Stimulated activated CD8-positive, alpha-beta memory T cell treated with anti-CD3 and anti-CD28 coated beads, Interleukin-15, amount 100 ng/mL, for 1 hour (primary cell): ENCODE results near the gene MMAB.

Experiments
- DNase-seq: peaks from one replicate; pipeline ENCODE4 v3.0.0-alpha.2; 2020; ENCODE audit warnings: low read depth

Gene MMAB

DNA sequence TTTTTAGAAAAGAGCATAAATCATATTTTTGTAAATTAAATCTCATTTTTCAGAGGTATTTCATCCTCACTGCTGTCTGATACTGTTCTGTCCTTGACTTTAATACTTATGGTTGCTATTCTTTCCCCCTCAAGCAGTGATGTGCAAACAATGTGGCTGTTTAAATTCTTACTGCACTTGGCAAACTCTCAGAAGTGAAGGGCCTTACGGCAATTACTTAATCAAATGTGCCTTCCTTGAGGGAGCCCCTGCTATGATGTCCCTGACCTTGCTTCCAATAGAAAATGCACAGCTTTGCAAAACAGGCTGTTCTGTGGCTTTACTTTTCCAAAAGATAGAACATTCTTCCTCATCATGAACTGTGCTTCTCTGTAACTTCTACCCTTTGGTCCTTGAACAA is 60.7 kb downstream of the MMAB start:
- DNase-seq: no peak

DNA sequence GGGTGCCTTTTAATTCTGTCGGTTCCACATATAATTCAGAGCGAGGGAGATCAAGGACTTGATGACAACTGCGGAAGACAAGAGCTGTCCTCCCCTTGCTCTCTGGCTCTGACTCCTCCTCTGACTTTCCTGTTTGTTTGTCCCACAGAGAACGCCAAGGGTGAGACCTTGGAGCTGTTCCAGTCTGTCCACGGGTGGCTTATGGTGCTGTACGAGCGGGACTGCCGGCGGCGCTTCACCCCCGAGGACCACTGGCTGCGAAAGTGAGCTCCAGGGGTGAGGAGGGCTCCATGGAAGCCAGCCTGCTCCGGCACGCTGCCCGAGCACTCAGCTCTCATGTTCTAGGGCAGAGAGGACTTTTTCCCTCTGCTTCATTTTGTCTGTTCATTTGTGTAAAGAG is 63.1 kb downstream of the MMAB start:
- DNase-seq: no peak

DNA sequence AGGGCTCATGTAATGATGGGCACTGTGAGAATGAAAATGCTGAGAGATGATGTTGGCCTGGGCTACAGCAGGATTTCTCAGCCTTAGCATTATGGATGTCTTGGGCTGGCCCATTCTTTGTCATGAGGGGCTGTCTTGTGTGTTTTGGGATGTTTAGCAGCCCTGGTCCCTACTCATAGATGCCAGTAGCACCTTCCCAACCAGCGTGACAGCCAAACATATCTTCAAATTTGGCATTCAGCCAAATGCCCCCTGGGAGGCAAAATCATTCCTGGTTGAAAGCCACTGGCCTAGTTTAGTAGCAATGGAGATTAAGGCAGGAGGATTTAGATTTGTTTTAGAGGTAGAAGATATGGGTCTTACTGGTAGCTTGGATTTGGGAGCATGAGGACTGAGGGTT is 69.2 kb downstream of the MMAB start:
- no peak for DNase-seq
